DND-41 (cell line): ENCODE results near the gene BACH2.

Experiments
- EZH2 ChIP-seq: IDR thresholded peaks from 3 replicates; pipeline ENCODE4 v1.6.1; 2012; ENCODE audit warnings: borderline replicate concordance, low read depth, mild to moderate bottlenecking, moderate library complexity, low read length, inconsistent platforms; ENCODE audit not compliant: severe bottlenecking
- TF ChIP-seq, protein P1 (sequence below): IDR thresholded peaks from 2 replicates; pipeline ENCODE4 v1.5.1; 2012; ENCODE audit warnings: borderline replicate concordance, low read length, moderate library complexity, mild to moderate bottlenecking; ENCODE audit not compliant: poor library complexity, severe bottlenecking; ENCODE audit errors: extremely low read depth

DNA sequence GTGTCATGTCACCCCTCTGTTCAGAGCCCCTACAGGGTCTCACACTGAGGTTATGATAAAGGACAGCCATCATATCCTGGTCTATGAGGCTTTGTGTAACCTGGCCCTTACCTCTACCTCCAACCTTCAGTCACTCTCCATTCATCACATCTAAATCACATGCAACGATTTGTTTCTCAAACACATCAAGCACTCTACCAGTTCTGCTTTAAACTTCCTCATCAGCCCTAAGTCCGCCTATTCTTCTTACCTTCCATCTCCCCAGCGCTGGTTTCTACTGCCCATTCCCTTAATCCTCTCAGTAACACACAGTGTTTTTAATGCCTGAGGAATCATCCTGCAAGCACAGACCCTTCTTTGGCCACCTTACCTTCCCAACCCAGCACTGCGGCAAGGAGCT, 17.9 kb upstream of the BACH2 start:
- TF ChIP-seq EZH2, result no peak
- TF ChIP-seq, protein P1, sequence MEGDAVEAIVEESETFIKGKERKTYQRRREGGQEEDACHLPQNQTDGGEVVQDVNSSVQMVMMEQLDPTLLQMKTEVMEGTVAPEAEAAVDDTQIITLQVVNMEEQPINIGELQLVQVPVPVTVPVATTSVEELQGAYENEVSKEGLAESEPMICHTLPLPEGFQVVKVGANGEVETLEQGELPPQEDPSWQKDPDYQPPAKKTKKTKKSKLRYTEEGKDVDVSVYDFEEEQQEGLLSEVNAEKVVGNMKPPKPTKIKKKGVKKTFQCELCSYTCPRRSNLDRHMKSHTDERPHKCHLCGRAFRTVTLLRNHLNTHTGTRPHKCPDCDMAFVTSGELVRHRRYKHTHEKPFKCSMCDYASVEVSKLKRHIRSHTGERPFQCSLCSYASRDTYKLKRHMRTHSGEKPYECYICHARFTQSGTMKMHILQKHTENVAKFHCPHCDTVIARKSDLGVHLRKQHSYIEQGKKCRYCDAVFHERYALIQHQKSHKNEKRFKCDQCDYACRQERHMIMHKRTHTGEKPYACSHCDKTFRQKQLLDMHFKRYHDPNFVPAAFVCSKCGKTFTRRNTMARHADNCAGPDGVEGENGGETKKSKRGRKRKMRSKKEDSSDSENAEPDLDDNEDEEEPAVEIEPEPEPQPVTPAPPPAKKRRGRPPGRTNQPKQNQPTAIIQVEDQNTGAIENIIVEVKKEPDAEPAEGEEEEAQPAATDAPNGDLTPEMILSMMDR, result no peak
